22Rv1 (cell line): ENCODE results near the gene CTBP2.

Experiments
- ZFX ChIP-seq: fragments of 450-650 bp; IDR thresholded peaks from 2 replicates; pipeline ENCODE4 v1.6.1; 2017; ENCODE audit warnings: antibody characterized with exemption, borderline replicate concordance
- TF ChIP-seq, protein P1 (sequence below): fragments of 450-650 bp; IDR thresholded peaks from 2 replicates; pipeline ENCODE4 v1.5.1; 2017; ENCODE audit warnings: mild to moderate bottlenecking

DNA sequence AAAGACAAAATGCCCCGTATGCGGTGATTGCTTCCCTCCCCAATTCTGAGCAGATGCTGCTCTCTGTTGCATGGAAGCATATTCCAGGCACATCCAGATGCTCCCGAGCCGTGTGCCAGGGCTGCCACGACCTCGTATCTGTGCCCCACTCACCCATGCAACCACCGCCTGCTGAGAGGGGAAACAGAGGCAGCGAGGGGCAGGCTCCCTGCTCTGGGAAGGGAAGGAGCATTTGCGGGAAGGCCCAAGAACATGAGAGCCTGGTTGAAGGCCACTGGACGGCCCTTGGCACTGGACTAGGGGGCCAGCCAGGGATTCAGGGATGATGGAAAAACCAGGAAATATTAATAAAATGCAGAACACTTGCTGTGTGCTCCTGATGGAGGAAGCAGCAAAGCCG lies 89.4 kb downstream of the CTBP2 start:
- TF ChIP-seq, protein P1, sequence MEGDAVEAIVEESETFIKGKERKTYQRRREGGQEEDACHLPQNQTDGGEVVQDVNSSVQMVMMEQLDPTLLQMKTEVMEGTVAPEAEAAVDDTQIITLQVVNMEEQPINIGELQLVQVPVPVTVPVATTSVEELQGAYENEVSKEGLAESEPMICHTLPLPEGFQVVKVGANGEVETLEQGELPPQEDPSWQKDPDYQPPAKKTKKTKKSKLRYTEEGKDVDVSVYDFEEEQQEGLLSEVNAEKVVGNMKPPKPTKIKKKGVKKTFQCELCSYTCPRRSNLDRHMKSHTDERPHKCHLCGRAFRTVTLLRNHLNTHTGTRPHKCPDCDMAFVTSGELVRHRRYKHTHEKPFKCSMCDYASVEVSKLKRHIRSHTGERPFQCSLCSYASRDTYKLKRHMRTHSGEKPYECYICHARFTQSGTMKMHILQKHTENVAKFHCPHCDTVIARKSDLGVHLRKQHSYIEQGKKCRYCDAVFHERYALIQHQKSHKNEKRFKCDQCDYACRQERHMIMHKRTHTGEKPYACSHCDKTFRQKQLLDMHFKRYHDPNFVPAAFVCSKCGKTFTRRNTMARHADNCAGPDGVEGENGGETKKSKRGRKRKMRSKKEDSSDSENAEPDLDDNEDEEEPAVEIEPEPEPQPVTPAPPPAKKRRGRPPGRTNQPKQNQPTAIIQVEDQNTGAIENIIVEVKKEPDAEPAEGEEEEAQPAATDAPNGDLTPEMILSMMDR = no peak
- TF ChIP-seq ZFX = no peak
